Measurements from ENCODE around the gene WDR5B.

WDR5B gene

GRCh38 chr3:122407946-122408345 lies 7.9 kb downstream of the WDR5B start:
- no peak for DNase-seq (ENCODE audit: low spot score)

GRCh38 chr3:122406198-122406597 lies 9.7 kb downstream of the WDR5B start:
- DNase-seq (ENCODE audit: low spot score), result no peak

- no peak for DNase-seq (ENCODE audit: low spot score)
These were observed 10.8 kb downstream of the WDR5B start for GRCh38 chr3:122405015-122405414.

GRCh38 chr3:122403489-122403888 lies 12.4 kb downstream of the WDR5B start:
- DNase-seq (ENCODE audit: low spot score), result no peak

GRCh38 chr3:122398920-122399319 lies 16.9 kb downstream of the WDR5B start:
- no peak for DNase-seq (ENCODE audit: low spot score)

GRCh38 chr3:122397201-122397600 lies 18.7 kb downstream of the WDR5B start:
- DNase-seq (ENCODE audit: low spot score), result peak; percentile 7

GRCh38 chr3:122396511-122396910 lies 19.4 kb downstream of the WDR5B start:
- no peak for DNase-seq (ENCODE audit: low spot score)

- no peak for DNase-seq (ENCODE audit: low spot score)
These were observed 20.3 kb downstream of the WDR5B start for GRCh38 chr3:122395582-122395981.

- no peak for DNase-seq (ENCODE audit: low spot score)
These were observed 21.7 kb downstream of the WDR5B start for GRCh38 chr3:122394173-122394572.

- DNase-seq (ENCODE audit: low spot score), result peak; percentile 60
These were observed 22.7 kb downstream of the WDR5B start for GRCh38 chr3:122392868-122393844.

GRCh38 chr3:122391681-122392446 lies 24.0 kb downstream of the WDR5B start:
- no peak for DNase-seq (ENCODE audit: low spot score)

- no peak for DNase-seq (ENCODE audit: low spot score)
These were observed 25.2 kb downstream of the WDR5B start for GRCh38 chr3:122390665-122391064.

GRCh38 chr3:122389892-122390291 lies 26.0 kb downstream of the WDR5B start:
- no peak for DNase-seq (ENCODE audit: low spot score)

- DNase-seq (ENCODE audit: low spot score), result no peak
These were observed 26.7 kb downstream of the WDR5B start for GRCh38 chr3:122389197-122389596.

GRCh38 chr3:122387709-122388108 lies 28.2 kb downstream of the WDR5B start:
- DNase-seq (ENCODE audit: low spot score), result no peak

GRCh38 chr3:122383771-122384697 lies 31.8 kb downstream of the WDR5B start, which contains the start of gene FAM162A:
Gene FAM162A, plus strand, starts transcription at chr3:122384182. Its CDS starts 84 bp downstream, at chr3:122384266.
- DNase-seq (ENCODE audit: low spot score), result peak; percentile 95

- DNase-seq (ENCODE audit: low spot score), result peak; percentile 90
These were observed 32.8 kb downstream of the WDR5B start, which contains the start of gene MIX23 for GRCh38 chr3:122382888-122383666. Gene MIX23, minus strand, starts transcription at chr3:122383231. Its CDS starts 7 bp downstream, at chr3:122383224.

- DNase-seq (ENCODE audit: low spot score), result no peak
These were observed 37.9 kb downstream of the WDR5B start for GRCh38 chr3:122377975-122378374.

- no peak for DNase-seq (ENCODE audit: low spot score)
These were observed 41.8 kb downstream of the WDR5B start for GRCh38 chr3:122374034-122374433.

- no peak for DNase-seq (ENCODE audit: low spot score)
These were observed 49.5 kb downstream of the WDR5B start for GRCh38 chr3:122366379-122366749.
